HCT116 (cell line): ENCODE data around the gene NCOA5. TPM values are rescaled to one million over a fixed set of nuclear protein-coding genes. Genes with fewer than 3 reads are reported as not detected.
A peak's percentile ranks its signal among the peaks of the same experiment; 100 is the strongest.

Experiments
- ATAC-seq: fragments of 200-7000 bp; cut with Tn5 transposase; 2 replicates; pipeline ENCODE4 v1.9.1; 2020; ENCODE audit warnings: mild to moderate bottlenecking, moderate library complexity
- BruUV-seq: library from RNA; stranded (reverse); fragments of 400-500 nt; replicated peaks from 2 replicates; lab custom pipeline; 2021; lab: Mats Ljungman, UMichigan
- CTCF ChIA-PET: fragments of 300-600 bp; sonication (Branson Sonifier 250); formaldehyde crosslinking; loops from one replicate; lab custom pipeline; 2021; ENCODE audit warnings: antibody characterized with exemption; lab: Charles Lee
- POLR2A ChIA-PET: fragments of 300-600, 350-600 bp; sonication (Branson Sonifier 250); formaldehyde crosslinking; loops from one replicate; lab custom pipeline; 2021; ENCODE audit warnings: antibody characterized with exemption; lab: Charles Lee
- RAD21 ChIA-PET, 2 experiments: fragments of 300-600 bp; sonication (Branson Sonifier 250); formaldehyde crosslinking; loops; one replicate each; lab custom pipeline; 2023; ENCODE audit warnings: low total read pairs in 2 of 2; ENCODE audit not compliant: uncharacterized antibody in 2 of 2, unreplicated experiment in 2 of 2, low non-redundant PET in 1 of 2; lab: Charles Lee
- DNase-seq: peaks from one replicate; pipeline ENCODE4 v3.0.0-alpha.2; 2010; ENCODE audit warnings: low read depth, low spot score
- H2AFZ ChIP-seq: fragments of 200-600 bp; shearing (Covaris generic), sonication (generic); 2 replicates; pipeline ENCODE4 v1.6.1; 2017; ENCODE audit warnings: low read depth, mixed run types, mixed read lengths, antibody characterized with exemption, low read length; ENCODE audit not compliant: poor library complexity, severe bottlenecking
- H3K27ac ChIP-seq: 2 replicates; pipeline ENCODE4 v1.5.1; 2012; ENCODE audit warnings: low read depth, low read length
- H3K27me3 ChIP-seq: fragments of 200-600 bp; sonication (generic); 2 replicates; pipeline ENCODE4 v1.6.1; 2016; ENCODE audit warnings: mixed run types, low read length, mixed read lengths; ENCODE audit not compliant: insufficient read depth
- H3K36me3 ChIP-seq, 2 experiments: fragments of 200-500 bp in 1 of 2; fragments of 200-600 bp in 1 of 2; sonication (Bioruptor generic) in 1 of 2; sonication (generic) in 1 of 2; 2 replicates each; pipeline versions ENCODE4 v1.5.1 to v1.6.1; 2014 to 2016; ENCODE audit warnings: low read length in 2 of 2, inconsistent platforms in 1 of 2, mixed read lengths in 1 of 2, mixed run types in 1 of 2; ENCODE audit not compliant: insufficient read depth in 2 of 2, control insufficient read depth in 1 of 2
- H3K4me1 ChIP-seq, 2 experiments: fragments of 200-600 bp in 1 of 2; sonication (generic) in 1 of 2; 2 replicates each; pipeline versions ENCODE4 v1.5.1 to v1.6.1; 2012 to 2017; ENCODE audit warnings: low read length in 2 of 2, inconsistent platforms in 1 of 2, mild to moderate bottlenecking in 1 of 2, mixed read lengths in 1 of 2, mixed run types in 1 of 2, moderate library complexity in 1 of 2; ENCODE audit not compliant: insufficient read depth in 2 of 2, control insufficient read depth in 1 of 2
- H3K4me2 ChIP-seq: fragments of 200-600 bp; sonication (generic); 2 replicates; pipeline ENCODE4 v1.6.1; 2017; ENCODE audit warnings: mixed run types, low read length, mixed read lengths
- H3K4me3 ChIP-seq, 2 experiments: fragments of 200-600 bp in 1 of 2; sonication (generic) in 1 of 2; replicated peaks in 1 of 2; 2 replicates each; pipeline ENCODE4 v1.5.1; 2011 to 2016; ENCODE audit warnings: low read length in 2 of 2, control low read depth in 1 of 2, low read depth in 1 of 2, mild to moderate bottlenecking in 1 of 2, mixed read lengths in 1 of 2, mixed run types in 1 of 2
- H3K79me2 ChIP-seq: fragments of 200-600 bp; sonication (generic); 2 replicates; pipeline ENCODE4 v1.6.1; 2017; ENCODE audit warnings: mild to moderate bottlenecking, mixed run types, low read length, moderate library complexity, mixed read lengths; ENCODE audit not compliant: insufficient read depth
- H3K9ac ChIP-seq: fragments of 200-600 bp; sonication (generic); 2 replicates; pipeline ENCODE4 v1.6.1; 2016; ENCODE audit warnings: low read length, mixed read lengths
- H3K9me2 ChIP-seq: fragments of 200-600 bp; sonication (generic), shearing (Covaris generic); 2 replicates; pipeline ENCODE4 v1.6.1; 2017; ENCODE audit warnings: mixed run types, mild to moderate bottlenecking, moderate library complexity; ENCODE audit not compliant: insufficient read depth
- H3K9me3 ChIP-seq, 2 experiments: fragments of 200-500 bp in 1 of 2; fragments of 200-600 bp in 1 of 2; sonication (Bioruptor generic) in 1 of 2; sonication (generic) in 1 of 2; 2 replicates each; pipeline ENCODE4 v1.6.1; 2014 to 2017; ENCODE audit warnings: low read length in 2 of 2, mixed read lengths in 2 of 2, inconsistent platforms in 1 of 2, low read depth in 1 of 2, mild to moderate bottlenecking in 1 of 2, mixed run types in 1 of 2, moderate library complexity in 1 of 2; ENCODE audit not compliant: control insufficient read depth in 1 of 2, insufficient read depth in 1 of 2
- H4K20me1 ChIP-seq: fragments of 200-600 bp; sonication (generic), shearing (Covaris generic); 2 replicates; pipeline ENCODE4 v1.6.1; 2017; ENCODE audit warnings: mixed run types, mild to moderate bottlenecking, moderate library complexity; ENCODE audit not compliant: insufficient read depth
- ELF1 ChIP-seq: IDR thresholded peaks from 2 replicates; pipeline ENCODE4 v1.6.1; 2012; ENCODE audit warnings: low read depth, borderline replicate concordance
- FOSL1 ChIP-seq: IDR thresholded peaks from 2 replicates; pipeline ENCODE4 v1.6.1; 2012; ENCODE audit warnings: low read depth
- POLR2AphosphoS5 ChIP-seq: IDR thresholded peaks from 2 replicates; pipeline ENCODE4 v1.6.1; 2011; ENCODE audit warnings: mild to moderate bottlenecking, low read depth, low read length, moderate library complexity
- REST ChIP-seq: IDR thresholded peaks from 2 replicates; pipeline ENCODE4 v1.6.1; 2012; ENCODE audit warnings: low read depth
- SRF ChIP-seq: IDR thresholded peaks from 2 replicates; pipeline ENCODE4 v1.6.1; 2012; ENCODE audit warnings: low read depth
- ZBTB33 ChIP-seq: IDR thresholded peaks from 2 replicates; pipeline ENCODE4 v1.6.1; 2011; ENCODE audit warnings: mild to moderate bottlenecking, low read length, moderate library complexity; ENCODE audit not compliant: insufficient replicate concordance; ENCODE audit errors: extremely low read depth
- ZFX ChIP-seq: fragments of 450-650 bp; IDR thresholded peaks from 2 replicates; pipeline ENCODE4 v1.6.1; 2017
- intact Hi-C: fragments of 100-400 bp; cut with micrococcal nuclease; formaldehyde crosslinking; loops from 2 replicates; pipeline ENCODE4 v1.10.0; 2022
- total RNA-seq: library from RNA; stranded (reverse); gene quantifications from one replicate; pipeline ENCODE4 v1.2.1, GENCODE V29; 2021; ENCODE audit not compliant: unreplicated experiment

The NCOA5 gene
- total RNA-seq, 1 experiment from 2014 or later, result 31.6 TPM

- ChIA-PET POLR2A (no interaction called here), RAD21 (no interaction called here), CTCF (interaction anchor here (0.9 kb wide), 1 partner anchor 58 kb away, joined by 3 read pairs; no protein-coding TSS in a partner anchor)
- Histone ChIP-seq H4K20me1 (no peaks in the 10 kb centered on the region), H3K9me3 (no peaks in the 10 kb centered on the region), H3K9me2 (no peaks in the 10 kb centered on the region), H3K9ac (no peak overlapping the region), H3K4me1 (peaks cover 0 to 4% of the 10 kb centered on the region in 2 experiments; a peak in 2 of 4 replicates), H3K4me3 (no peak overlapping the region), H3K36me3 (no peaks in the 10 kb centered on the region), H2AFZ (no peak overlapping the region), H3K79me2 (no peaks in the 10 kb centered on the region), H3K27me3 (peaks cover 39% of the 10 kb centered on the region), H3K4me2 (no peak overlapping the region), H3K27ac (no peak overlapping the region)
- intact Hi-C loops, result loop anchor here (10.0 kb wide), 1 partner anchor 297 kb away; no protein-coding TSS in a partner anchor
- BruUV-seq, result no TSS peak
- TF ChIP-seq ZFX, result no peak
- TF ChIP-seq REST, result peak; percentile 83
- no peak for TF ChIP-seq ELF1
- TF ChIP-seq POLR2AphosphoS5, result no peak
- TF ChIP-seq ZBTB33, result no peak
- TF ChIP-seq FOSL1, result no peak
- no peak for TF ChIP-seq SRF
- ATAC-seq (0 out of 2 replicates have a peak, but pooled peaks have one; percentile 18), DNase-seq (no peak)
These were observed 62.4 kb downstream of the NCOA5 start for GRCh38 chr20:46027245-46027853.
